Measurements from ENCODE around the gene NCOR2.

Gene NCOR2

GRCh38 chr12:124558313-124558712 is 9.1 kb downstream of the NCOR2 start:
- no peak for DNase-seq

GRCh38 chr12:124557518-124558223 is 9.7 kb downstream of the NCOR2 start:
- no peak for DNase-seq

GRCh38 chr12:124556896-124557501 is 10.4 kb downstream of the NCOR2 start:
- DNase-seq: no peak

GRCh38 chr12:124556074-124556466 is 11.3 kb downstream of the NCOR2 start:
- no peak for DNase-seq

- DNase-seq: no peak
These were observed 12.0 kb downstream of the NCOR2 start for GRCh38 chr12:124555168-124556073.

GRCh38 chr12:124554429-124555029 is 12.9 kb downstream of the NCOR2 start:
- DNase-seq: no peak

- no peak for DNase-seq
These were observed 13.5 kb downstream of the NCOR2 start for GRCh38 chr12:124553862-124554428.

- DNase-seq: no peak
These were observed 15.9 kb downstream of the NCOR2 start for GRCh38 chr12:124551268-124552144.

- no peak for DNase-seq
These were observed 17.0 kb downstream of the NCOR2 start for GRCh38 chr12:124550123-124551089.

- no peak for DNase-seq
These were observed 17.8 kb downstream of the NCOR2 start for GRCh38 chr12:124549629-124550028.

- no peak for DNase-seq
These were observed 18.5 kb downstream of the NCOR2 start for GRCh38 chr12:124548854-124549378.

- DNase-seq: no peak
These were observed 19.8 kb downstream of the NCOR2 start for GRCh38 chr12:124547626-124548025.

- DNase-seq: no peak
These were observed 21.6 kb downstream of the NCOR2 start for GRCh38 chr12:124545508-124546418.

GRCh38 chr12:124544983-124545382 is 22.4 kb downstream of the NCOR2 start:
- DNase-seq: no peak

GRCh38 chr12:124544311-124544970 is 23.0 kb downstream of the NCOR2 start:
- DNase-seq: no peak

- DNase-seq: no peak
These were observed 23.7 kb downstream of the NCOR2 start for GRCh38 chr12:124543590-124544310.

GRCh38 chr12:124543052-124543589 is 24.3 kb downstream of the NCOR2 start:
- DNase-seq: no peak

Data from activated CD4-positive, alpha-beta T cell treated with anti-CD3 and anti-CD28 coated beads for 1 hour (primary cell).